ENCODE results near the gene ERP27.

ERP27 gene

GRCh38 chr12:14946162-14946561 lies 7.8 kb upstream of the ERP27 start:
- no peak overlapping the region for H3K4me3 ChIP-seq (ENCODE audit: low read depth, low read length)
- no peak for TF ChIP-seq CTCF (IDR thresholded peaks at IDR 0.05; ENCODE audit: borderline replicate concordance, insufficient read depth, low read depth, low read length)

- TF ChIP-seq CTCF (IDR thresholded peaks at IDR 0.05; ENCODE audit: borderline replicate concordance, insufficient read depth, low read depth, low read length), result no peak
- H3K4me3 ChIP-seq (ENCODE audit: low read depth, low read length), result no peak overlapping the region
Observed at GRCh38 chr12:14942196-14942931, 4.0 kb upstream of the ERP27 start.

- no peak overlapping the region for H3K4me3 ChIP-seq (ENCODE audit: low read depth, low read length)
- no peak for TF ChIP-seq CTCF (IDR thresholded peaks at IDR 0.05; ENCODE audit: borderline replicate concordance, insufficient read depth, low read depth, low read length)
Observed at GRCh38 chr12:14941369-14941768, 3.0 kb upstream of the ERP27 start.

GRCh38 chr12:14937689-14938088 lies 648 bp downstream of the ERP27 start:
- TF ChIP-seq CTCF (IDR thresholded peaks at IDR 0.05; ENCODE audit: borderline replicate concordance, insufficient read depth, low read depth, low read length), result peak; percentile 48; the same call in 1 of the 2 replicates
- H3K4me3 ChIP-seq (ENCODE audit: low read depth, low read length), result no peak overlapping the region

GRCh38 chr12:14937014-14937413 lies 1.3 kb downstream of the ERP27 start:
- TF ChIP-seq CTCF (IDR thresholded peaks at IDR 0.05; ENCODE audit: borderline replicate concordance, insufficient read depth, low read depth, low read length), result no peak
- H3K4me3 ChIP-seq (ENCODE audit: low read depth, low read length), result no peak overlapping the region

- TF ChIP-seq CTCF (IDR thresholded peaks at IDR 0.05; ENCODE audit: borderline replicate concordance, insufficient read depth, low read depth, low read length), result peak; percentile 28; the same call in 1 of the 2 replicates
- H3K4me3 ChIP-seq (ENCODE audit: low read depth, low read length), result no peak overlapping the region
Observed at GRCh38 chr12:14936224-14936861, 2.0 kb downstream of the ERP27 start.

GRCh38 chr12:14935031-14935430 lies 3.3 kb downstream of the ERP27 start:
- TF ChIP-seq CTCF (IDR thresholded peaks at IDR 0.05; ENCODE audit: borderline replicate concordance, insufficient read depth, low read depth, low read length), result no peak
- no peak overlapping the region for H3K4me3 ChIP-seq (ENCODE audit: low read depth, low read length)

Measured in GM12875 (cell line).